WTC11 (cell line): Measurements from ENCODE around the gene GLRA3.

Experiments used
- TF ChIP-seq, protein P1 (sequence below): fragments of 200-600 bp; IDR thresholded peaks from 2 replicates; pipeline ENCODE4 v1.8.0; 2022; ENCODE audit warnings: antibody characterized with exemption
- TF ChIP-seq, protein P2 (sequence below): sonication (generic); formaldehyde crosslinking; IDR thresholded peaks from 2 replicates; pipeline ENCODE4 v1.8.1; 2023; ENCODE audit warnings: mild to moderate bottlenecking, missing genetic modification reagents, moderate library complexity

DNA sequence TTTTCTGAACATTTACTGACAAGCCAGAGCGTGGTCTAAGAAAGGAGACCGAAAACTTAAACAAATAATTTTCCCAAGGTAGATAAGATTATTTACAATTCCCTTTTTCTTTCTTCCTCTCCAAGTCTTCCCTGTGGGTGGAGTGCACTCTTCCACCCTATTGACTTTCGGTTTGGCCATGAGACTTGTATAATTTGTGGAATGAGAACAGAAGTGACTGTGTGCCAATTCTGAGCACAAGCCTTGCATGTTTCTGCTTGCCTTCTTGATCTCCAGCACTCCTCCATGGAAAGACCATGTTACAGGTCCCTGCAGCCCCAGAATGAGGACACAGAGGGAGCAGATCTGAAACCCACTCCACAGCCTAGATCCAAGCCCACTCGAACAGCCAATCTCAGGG, 156.8 kb downstream of the GLRA3 start:
- TF ChIP-seq, protein P1, sequence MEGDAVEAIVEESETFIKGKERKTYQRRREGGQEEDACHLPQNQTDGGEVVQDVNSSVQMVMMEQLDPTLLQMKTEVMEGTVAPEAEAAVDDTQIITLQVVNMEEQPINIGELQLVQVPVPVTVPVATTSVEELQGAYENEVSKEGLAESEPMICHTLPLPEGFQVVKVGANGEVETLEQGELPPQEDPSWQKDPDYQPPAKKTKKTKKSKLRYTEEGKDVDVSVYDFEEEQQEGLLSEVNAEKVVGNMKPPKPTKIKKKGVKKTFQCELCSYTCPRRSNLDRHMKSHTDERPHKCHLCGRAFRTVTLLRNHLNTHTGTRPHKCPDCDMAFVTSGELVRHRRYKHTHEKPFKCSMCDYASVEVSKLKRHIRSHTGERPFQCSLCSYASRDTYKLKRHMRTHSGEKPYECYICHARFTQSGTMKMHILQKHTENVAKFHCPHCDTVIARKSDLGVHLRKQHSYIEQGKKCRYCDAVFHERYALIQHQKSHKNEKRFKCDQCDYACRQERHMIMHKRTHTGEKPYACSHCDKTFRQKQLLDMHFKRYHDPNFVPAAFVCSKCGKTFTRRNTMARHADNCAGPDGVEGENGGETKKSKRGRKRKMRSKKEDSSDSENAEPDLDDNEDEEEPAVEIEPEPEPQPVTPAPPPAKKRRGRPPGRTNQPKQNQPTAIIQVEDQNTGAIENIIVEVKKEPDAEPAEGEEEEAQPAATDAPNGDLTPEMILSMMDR = no peak
- TF ChIP-seq, protein P2, sequence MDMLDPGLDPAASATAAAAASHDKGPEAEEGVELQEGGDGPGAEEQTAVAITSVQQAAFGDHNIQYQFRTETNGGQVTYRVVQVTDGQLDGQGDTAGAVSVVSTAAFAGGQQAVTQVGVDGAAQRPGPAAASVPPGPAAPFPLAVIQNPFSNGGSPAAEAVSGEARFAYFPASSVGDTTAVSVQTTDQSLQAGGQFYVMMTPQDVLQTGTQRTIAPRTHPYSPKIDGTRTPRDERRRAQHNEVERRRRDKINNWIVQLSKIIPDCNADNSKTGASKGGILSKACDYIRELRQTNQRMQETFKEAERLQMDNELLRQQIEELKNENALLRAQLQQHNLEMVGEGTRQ (CRISPR knock-in tag) = no peak
